Hematopoietic multipotent progenitor cell treated with erythropoietin and hydrocortisone succinate and interleukin-3 and kit ligand, for 6 days (in vitro differentiated cells): ENCODE data around the gene CTSW.

Experiments used
- DNase-seq: peaks from one replicate; pipeline ENCODE4 v3.0.0-alpha.2; 2015

Gene CTSW

DNA sequence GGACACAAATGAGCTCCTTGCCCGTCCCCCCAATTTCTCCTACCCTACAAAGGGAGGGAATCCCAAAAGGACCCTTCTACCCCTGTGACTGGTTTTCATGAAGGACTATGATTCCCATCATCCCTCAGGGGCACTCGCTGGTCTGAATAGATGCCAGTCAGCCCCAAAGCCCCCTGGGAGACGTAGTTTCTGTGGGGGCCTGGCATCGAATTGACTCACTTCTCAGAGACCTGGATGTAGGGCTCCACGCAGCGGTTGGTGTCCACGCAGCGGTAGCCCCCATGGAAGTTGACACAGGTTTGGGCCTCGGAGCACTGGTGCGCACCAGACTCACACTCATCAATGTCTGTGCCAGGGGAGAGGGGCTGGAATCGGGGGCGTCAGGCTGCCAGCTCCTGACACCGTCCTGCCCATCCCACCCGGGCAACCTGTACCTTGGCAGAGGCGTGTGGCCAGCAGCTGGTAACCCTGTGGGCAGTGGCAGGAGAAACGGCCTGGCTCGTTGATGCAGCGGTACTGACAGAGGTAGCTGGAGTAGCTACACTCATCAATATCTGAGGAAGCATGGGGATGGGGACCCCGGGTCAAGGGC is 11.5 kb upstream of the CTSW start:
- peak; percentile 60 for DNase-seq

DNA sequence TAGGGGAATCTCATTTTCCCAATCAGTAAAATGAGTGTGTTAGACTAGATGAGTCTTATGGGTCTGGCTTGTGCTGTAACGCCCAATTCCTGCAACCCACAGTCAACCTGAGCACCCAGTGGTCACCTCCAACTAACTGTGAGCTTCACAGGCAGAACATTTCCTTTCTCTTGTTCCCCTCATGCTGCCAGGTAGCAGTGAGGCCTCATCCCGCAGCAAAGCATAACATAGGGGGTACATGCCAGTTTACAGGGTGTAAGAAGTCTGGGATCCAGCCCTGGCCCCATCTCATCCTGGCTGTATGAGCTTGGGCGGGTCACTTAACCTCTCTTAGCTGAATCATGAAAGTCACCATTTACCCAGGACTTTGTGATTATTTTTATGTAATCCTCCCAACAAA is 10.7 kb upstream of the CTSW start:
- no peak for DNase-seq

GRCh38 chr11:65869643-65870306 is 9.9 kb upstream of the CTSW start:
- DNase-seq: no peak

- no peak for DNase-seq
Measured at GRCh38 chr11:65870307-65870658, 9.4 kb upstream of the CTSW start.

- no peak for DNase-seq
Measured at GRCh38 chr11:65870706-65871681, 8.6 kb upstream of the CTSW start.

DNA sequence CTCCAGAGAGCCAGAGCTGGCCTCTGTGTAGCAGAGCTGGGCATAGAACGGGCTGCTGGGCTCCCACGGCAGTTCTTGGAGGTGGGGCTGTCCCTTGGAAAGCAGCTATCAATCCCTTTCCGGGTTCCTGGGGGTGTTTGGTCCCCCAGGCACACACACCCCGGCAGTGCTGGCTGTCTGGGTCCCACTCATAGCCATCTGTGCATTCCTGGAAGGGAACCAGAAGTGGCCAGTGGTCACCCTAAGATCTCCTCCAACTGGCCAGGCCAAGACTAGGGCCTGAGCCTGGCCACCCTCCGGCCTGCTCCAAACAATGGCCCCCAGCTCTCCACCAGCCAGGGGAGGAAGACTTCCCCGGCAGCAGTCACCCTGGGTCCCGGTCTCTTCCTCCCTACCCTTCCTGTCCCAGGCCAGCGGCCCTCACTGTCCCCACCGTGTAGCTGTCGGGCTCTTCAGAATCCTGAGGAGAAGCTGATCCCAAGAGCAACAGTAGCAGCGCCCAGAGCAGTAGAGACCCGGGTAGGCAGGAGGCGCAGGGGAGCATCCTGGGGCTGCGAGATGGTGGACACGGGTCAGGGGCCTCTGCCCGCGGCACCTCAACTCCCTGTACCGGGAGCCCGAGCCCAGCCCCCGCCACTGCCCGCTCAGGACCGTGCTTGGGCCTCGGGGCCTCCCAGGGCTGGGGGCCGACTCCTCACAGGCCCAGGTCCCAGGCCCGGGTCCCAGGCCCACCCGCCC is 7.7 kb upstream of the CTSW start:
- no peak for DNase-seq

DNA sequence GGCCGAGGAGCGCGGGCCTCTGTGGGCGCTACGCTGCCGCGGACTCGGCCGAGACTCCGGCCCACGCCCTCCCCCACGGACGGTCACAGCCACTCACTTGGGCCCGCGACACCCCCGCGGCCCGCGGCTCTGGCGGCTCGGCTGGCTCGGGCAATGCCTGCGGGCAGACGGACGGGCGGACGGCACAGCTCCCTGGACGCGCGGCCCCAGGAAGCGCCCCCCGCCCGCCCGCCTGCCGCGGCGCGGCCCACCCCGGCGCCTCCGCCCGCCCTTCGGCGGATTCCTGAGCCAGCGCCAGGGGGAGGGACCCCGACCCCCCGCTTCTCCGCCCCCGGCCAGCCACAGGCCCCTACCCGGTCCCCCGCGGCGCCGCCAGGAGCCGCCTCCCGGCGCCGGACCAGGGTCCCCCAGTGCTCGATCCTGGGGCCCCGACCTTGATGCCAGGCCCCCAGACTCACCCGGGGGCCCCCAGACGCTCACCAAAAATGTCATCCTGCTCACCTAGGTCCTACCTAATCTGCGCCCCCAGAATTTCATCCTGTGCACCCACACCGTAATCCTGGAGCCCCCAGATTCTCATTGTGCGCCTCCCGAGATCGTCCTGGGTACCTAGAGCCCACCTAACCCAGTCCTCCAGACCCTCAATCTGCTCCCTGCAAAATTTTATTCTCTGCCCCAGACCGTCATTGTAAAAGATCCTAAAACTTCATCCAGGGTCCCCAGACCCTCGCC is 6.9 kb upstream of the CTSW start, which contains the start of gene EFEMP2:
EFEMP2 (minus strand) TSS at position 215 of the 732 bp plus-strand sequence. CDS start 446 bp downstream, outside the sequence.
- no peak for DNase-seq

GRCh38 chr11:65873318-65874156 is 6.1 kb upstream of the CTSW start:
- DNase-seq: peak; percentile 96

GRCh38 chr11:65880027-65880426 is 390 bp downstream of the CTSW start:
- no peak for DNase-seq

- no peak for DNase-seq
Measured at GRCh38 chr11:65880844-65881421, 1.3 kb downstream of the CTSW start.

DNA sequence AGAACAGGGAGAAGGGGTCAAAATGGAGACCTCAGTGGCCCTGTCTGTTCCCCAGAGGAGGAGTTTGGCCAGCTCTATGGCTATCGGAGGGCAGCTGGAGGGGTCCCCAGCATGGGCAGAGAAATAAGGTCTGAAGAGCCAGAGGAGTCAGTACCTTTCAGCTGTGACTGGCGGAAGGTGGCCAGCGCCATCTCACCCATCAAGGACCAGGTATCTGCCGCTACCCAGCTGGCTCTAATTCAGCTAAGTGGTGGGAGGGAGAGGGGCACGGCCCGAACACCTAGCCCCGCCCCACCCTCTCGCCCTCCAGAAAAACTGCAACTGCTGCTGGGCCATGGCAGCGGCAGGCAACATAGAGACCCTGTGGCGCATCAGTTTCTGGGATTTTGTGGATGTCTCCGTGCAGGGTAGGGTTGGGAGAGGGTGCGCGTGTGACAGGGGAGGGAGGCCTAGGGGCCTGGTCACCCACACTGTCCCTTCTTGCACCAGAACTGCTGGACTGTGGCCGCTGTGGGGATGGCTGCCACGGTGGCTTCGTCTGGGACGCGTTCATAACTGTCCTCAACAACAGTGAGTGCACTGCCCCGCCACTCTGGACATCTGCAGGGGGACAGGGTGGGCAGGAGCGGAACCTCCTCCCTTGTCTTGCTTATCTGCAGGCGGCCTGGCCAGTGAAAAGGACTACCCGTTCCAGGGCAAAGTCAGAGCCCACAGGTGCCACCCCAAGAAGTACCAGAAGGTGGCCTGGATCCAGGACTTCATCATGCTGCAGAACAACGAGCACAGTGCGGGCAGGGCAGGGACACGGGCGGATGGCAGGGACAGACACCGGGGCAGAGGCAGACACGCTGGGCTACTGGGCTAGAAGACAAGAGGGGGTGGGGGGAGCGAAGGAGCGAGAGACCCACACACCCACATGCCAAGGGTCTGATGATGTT is 2.8 kb downstream of the CTSW start:
- DNase-seq: no peak

DNA sequence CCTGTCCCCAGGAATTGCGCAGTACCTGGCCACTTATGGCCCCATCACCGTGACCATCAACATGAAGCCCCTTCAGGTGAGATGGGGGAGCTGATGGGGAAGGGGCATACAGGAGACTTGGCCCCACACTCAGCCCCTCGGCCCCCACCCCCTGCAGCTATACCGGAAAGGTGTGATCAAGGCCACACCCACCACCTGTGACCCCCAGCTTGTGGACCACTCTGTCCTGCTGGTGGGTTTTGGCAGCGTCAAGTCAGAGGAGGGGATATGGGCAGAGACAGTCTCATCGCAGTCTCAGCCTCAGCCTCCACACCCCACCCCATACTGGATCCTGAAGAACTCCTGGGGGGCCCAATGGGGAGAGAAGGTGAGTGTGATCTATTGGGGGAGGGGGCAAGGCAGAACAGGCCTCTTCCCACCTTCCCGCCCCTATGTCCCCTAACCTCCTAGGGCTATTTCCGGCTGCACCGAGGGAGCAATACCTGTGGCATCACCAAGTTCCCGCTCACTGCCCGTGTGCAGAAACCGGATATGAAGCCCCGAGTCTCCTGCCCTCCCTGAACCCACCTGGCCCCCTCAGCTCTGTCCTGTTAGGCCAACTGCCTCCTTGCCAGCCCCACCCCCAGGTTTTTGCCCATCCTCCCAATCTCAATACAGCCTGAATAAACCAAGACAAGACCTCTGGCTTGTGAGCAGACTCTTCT is 3.6 kb downstream of the CTSW start:
- no peak for DNase-seq

- no peak for DNase-seq
Measured at GRCh38 chr11:65883786-65884715, 4.4 kb downstream of the CTSW start.

GRCh38 chr11:65884716-65885092 is 5.1 kb downstream of the CTSW start:
- DNase-seq: peak; percentile 89

DNA sequence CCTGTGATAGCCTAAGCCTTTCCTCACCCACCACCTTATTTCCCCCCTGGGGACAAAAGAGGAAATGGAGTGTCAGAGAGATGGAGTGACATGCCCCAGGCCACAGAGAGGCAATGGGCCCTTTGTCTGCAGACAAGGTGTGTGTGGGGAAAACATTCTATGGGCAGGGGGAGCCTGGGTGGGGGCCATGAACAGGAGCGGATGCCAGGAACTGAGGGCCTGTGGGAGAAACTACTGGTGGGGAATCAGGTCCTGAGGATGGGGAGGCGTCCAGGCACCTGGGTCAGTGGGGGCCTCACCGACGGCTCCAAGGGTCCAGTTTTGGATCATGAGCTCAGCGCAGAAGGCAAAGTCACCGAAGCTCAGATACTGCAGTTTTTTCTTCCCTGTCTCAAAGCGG is 5.6 kb downstream of the CTSW start:
- DNase-seq: no peak

DNA sequence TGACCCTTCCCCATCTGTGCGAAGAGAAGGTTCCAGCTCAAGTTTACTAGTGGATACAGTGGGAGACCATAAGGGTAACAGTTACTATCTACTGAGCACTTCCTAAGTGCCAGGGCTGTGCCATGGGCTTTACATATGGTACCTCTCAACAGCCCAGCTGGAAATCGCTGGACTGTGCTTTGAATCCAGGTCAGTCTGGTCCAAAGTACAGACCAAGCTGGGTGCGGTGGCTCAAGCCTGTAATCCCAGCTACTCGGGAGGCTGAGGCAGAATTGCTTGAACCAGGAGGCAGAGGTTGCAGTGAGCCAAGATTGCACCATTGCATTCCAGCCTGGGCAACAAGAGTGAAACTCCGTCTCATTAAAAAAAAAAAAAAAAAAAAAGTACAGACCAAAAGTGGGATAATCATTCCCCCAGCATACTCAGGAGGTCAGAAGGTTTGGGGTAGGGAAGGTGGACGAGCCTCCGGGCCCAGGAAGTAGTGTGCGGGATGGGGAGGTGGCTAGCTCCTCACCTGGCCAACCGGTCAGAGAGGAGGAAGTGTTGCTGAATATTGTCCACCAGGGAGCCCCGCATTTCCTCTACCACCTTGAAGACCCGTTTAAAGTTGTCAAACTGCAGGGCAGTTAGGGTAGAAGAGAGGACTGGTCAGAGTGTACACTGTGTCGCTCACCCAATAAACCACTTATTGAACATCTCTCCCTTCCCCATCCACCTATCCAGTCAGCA is 6.3 kb downstream of the CTSW start:
- DNase-seq: no peak
